HepG2 (cell line): ENCODE results near the gene CFAP99. TPM values are rescaled to one million over a fixed set of nuclear protein-coding genes. Genes with fewer than 3 reads are reported as not detected.

ENCODE experiments used
- ATAC-seq: fragments of 200-7000 bp; cut with Tn5 transposase; 3 replicates; pipeline ENCODE4 v1.9.1; 2020; ENCODE audit warnings: mild to moderate bottlenecking, moderate library complexity
- BruUV-seq: library from RNA; stranded (reverse); fragments of 400-500 nt; replicated peaks from 2 replicates; lab custom pipeline; 2021; lab: Mats Ljungman, UMichigan
- CTCF ChIA-PET: fragments of 300-600 bp; formaldehyde crosslinking; extraction: SDS; loops from one replicate; lab custom pipeline; 2021; ENCODE audit warnings: low total read pairs, inconsistent platforms, low intra/inter-chr PET ratio; lab: Yijun Ruan, JAX
- POLR2A ChIA-PET: fragments of 350-600 bp; sonication (Branson Sonifier 250); formaldehyde crosslinking; loops from one replicate; lab custom pipeline; 2020; ENCODE audit warnings: antibody characterized with exemption, inconsistent platforms; lab: Yijun Ruan, JAX
- DNase-seq: peaks from one replicate; pipeline ENCODE4 v3.0.0-alpha.2; 2015; ENCODE audit warnings: low spot score
- FAIRE-seq: peaks from 3 replicates; lab custom pipeline; 2011; peaks lifted over from hg19 to GRCh38; lab: Jason Lieb, UNC
- H2AFZ ChIP-seq: one replicate; pipeline ENCODE4 v1.6.1; 2011; ENCODE audit warnings: low read length, inconsistent platforms
- H3K27ac ChIP-seq: fragments of 300-600 bp; 3 replicates; pipeline ENCODE4 v1.8.0; 2011; ENCODE audit warnings: mixed run types, mild to moderate bottlenecking, mixed read lengths, low read length, inconsistent platforms; ENCODE audit not compliant: insufficient read depth; ENCODE audit errors: extremely low read length
- H3K27me3 ChIP-seq, 2 experiments: fragments of 200-600 bp in 1 of 2; 2 replicates in 1 of 2; 3 replicates in 1 of 2; pipeline versions ENCODE4 v1.6.0 to v1.8.0; 2011; ENCODE audit warnings: low read length in 2 of 2, mild to moderate bottlenecking in 2 of 2, moderate library complexity in 2 of 2, inconsistent platforms in 1 of 2; ENCODE audit not compliant: insufficient read depth in 2 of 2, control insufficient read depth in 1 of 2
- H3K36me3 ChIP-seq, 2 experiments: fragments of 200-600 bp in 1 of 2; replicated peaks in 1 of 2; 2 replicates in 1 of 2; 3 replicates in 1 of 2; pipeline versions ENCODE4 v1.5.1 to v1.8.0; 2011; ENCODE audit warnings: low read length in 2 of 2, inconsistent platforms in 1 of 2; ENCODE audit not compliant: insufficient read depth in 2 of 2, control insufficient read depth in 1 of 2
- H3K4me1 ChIP-seq: 2 replicates; pipeline ENCODE4 v1.5.1; 2012; ENCODE audit warnings: low read length, inconsistent platforms; ENCODE audit not compliant: insufficient read depth
- H3K4me2 ChIP-seq: 2 replicates; pipeline ENCODE4 v1.6.0; 2011; ENCODE audit warnings: low read depth, low read length, inconsistent platforms
- H3K4me3 ChIP-seq, 3 experiments: fragments of 200-600 bp in 1 of 3; sonication (generic), shearing (Covaris generic) in 1 of 3; replicated peaks in 1 of 3; 2 replicates each; pipeline ENCODE4 v1.5.1; 2011 to 2016; ENCODE audit warnings: low read length in 3 of 3, inconsistent platforms in 2 of 3, low read depth in 2 of 3, mild to moderate bottlenecking in 2 of 3, control low read depth in 1 of 3, mixed read lengths in 1 of 3; ENCODE audit not compliant: insufficient read depth in 1 of 3
- H3K79me2 ChIP-seq: one replicate; pipeline ENCODE4 v1.6.1; 2011; ENCODE audit warnings: low read length, inconsistent platforms; ENCODE audit not compliant: insufficient read depth
- H3K9ac ChIP-seq: 2 replicates; pipeline ENCODE4 v1.6.0; 2011; ENCODE audit warnings: mild to moderate bottlenecking, low read depth, low read length, inconsistent platforms; ENCODE audit not compliant: insufficient read depth
- H3K9me3 ChIP-seq: 2 replicates; pipeline ENCODE4 v1.5.1; 2012; ENCODE audit warnings: mild to moderate bottlenecking, low read length
- H4K20me1 ChIP-seq: 2 replicates; pipeline ENCODE4 v1.6.0; 2011; ENCODE audit warnings: inconsistent platforms, mild to moderate bottlenecking, low read length, moderate library complexity; ENCODE audit not compliant: insufficient read depth
- CENPBD1 ChIP-seq: sonication (generic); formaldehyde crosslinking; IDR thresholded peaks from 2 replicates; pipeline ENCODE4 v1.8.0; 2022; ENCODE audit warnings: missing genetic modification reagents, low read depth, mild to moderate bottlenecking, borderline replicate concordance
- GRHL1 ChIP-seq: sonication (generic); formaldehyde crosslinking; conservative IDR thresholded peaks from 2 replicates; pipeline ENCODE4 v1.8.0; 2022; ENCODE audit warnings: missing genetic modification reagents
- KAT7 ChIP-seq: IDR thresholded peaks from 2 replicates; pipeline ENCODE4 v1.6.1; 2018; ENCODE audit warnings: borderline replicate concordance, missing compliant biosample characterization
- POLR2A ChIP-seq, 2 experiments: IDR thresholded peaks; 2 replicates each; pipeline ENCODE4 v1.6.1; 2011; ENCODE audit warnings: low read depth in 2 of 2, low read length in 2 of 2, mild to moderate bottlenecking in 1 of 2, moderate library complexity in 1 of 2; ENCODE audit not compliant: insufficient read depth in 1 of 2
- RERE ChIP-seq: IDR thresholded peaks from 2 replicates; pipeline ENCODE4 v1.6.1; 2016; ENCODE audit warnings: low read depth, missing genetic modification reagents, missing compliant biosample characterization
- TSC22D2 ChIP-seq: sonication (generic); formaldehyde crosslinking; IDR thresholded peaks from 2 replicates; pipeline ENCODE4 v1.5.1; 2020; ENCODE audit warnings: missing genetic modification reagents, mild to moderate bottlenecking, borderline replicate concordance
- ZFP82 ChIP-seq: sonication (generic); formaldehyde crosslinking; IDR thresholded peaks from 2 replicates; pipeline ENCODE4 v1.5.1; 2020; ENCODE audit warnings: mild to moderate bottlenecking, missing genetic modification reagents, borderline replicate concordance
- ZFY ChIP-seq: sonication (generic); formaldehyde crosslinking; IDR thresholded peaks from 2 replicates; pipeline ENCODE4 v1.4.0; 2020; ENCODE audit warnings: missing genetic modification reagents
- ZNF318 ChIP-seq: sonication (generic); formaldehyde crosslinking; IDR thresholded peaks from 2 replicates; pipeline ENCODE4 v1.4.0; 2020; ENCODE audit warnings: mild to moderate bottlenecking, missing genetic modification reagents
- WGBS: methylation state at CpG from one replicate; pipeline ENCODE4 v1.1.6; 2017; ENCODE audit warnings: low lambda C conversion rate; 5-methylcytosine and 5-hydroxymethylcytosine counted together
- in situ Hi-C: cut with HindIII; loops from 2 replicates; pipeline ENCODE4 v1.10.0; 2017; ENCODE audit warnings: low pct_unique_long_range_greater_than_20kb; ENCODE audit not compliant: extremely low pct_ligation_motif_present
- intact Hi-C: fragments of 100-400 bp; cut with micrococcal nuclease; formaldehyde crosslinking; loops from one replicate; pipeline ENCODE4 v1.10.0; 2022; ENCODE audit not compliant: unreplicated experiment
- polyA plus RNA-seq, 8 experiments: library from polyadenylated mRNA; depleted of rRNA in 3 of 8; stranded (reverse) in 7 of 8; unstranded in 1 of 8; fragments of >200 nt; fragmentation: Illumina TruSeq in 4 of 8; extraction: Trizol in 4 of 8; gene quantifications; 2 replicates each; pipeline versions ENCODE4 v1.2.1 to v1.2.3, GENCODE V29; 2011 to 2016; ENCODE audit warnings: low read depth in 4 of 8, missing spikeins in 1 of 8, mixed read lengths in 1 of 8; ENCODE audit not compliant: insufficient read depth in 1 of 8
- total RNA-seq, 5 experiments: library from RNA; depleted of rRNA; stranded (reverse); fragments of >200 nt; fragmentation: Illumina TruSeq; extraction: Trizol; gene quantifications; 2 replicates each; pipeline ENCODE4 v1.2.3, GENCODE V29; 2016; ENCODE audit warnings: low read depth in 1 of 5

CFAP99 gene
- total and polyA plus RNA-seq, 2 of the 13 experiments (the other 11 are each of a cell fraction or from before 2014, with no cell fraction given), result not detected

- WGBS, result 0% methylated on average over 1 of the region's 5 CpGs
- H3K4me1 ChIP-seq, result no peaks in the 10 kb centered on the region
- no peaks in the 10 kb centered on the region for H3K79me2 ChIP-seq
- no peak overlapping the region for H3K4me3 ChIP-seq
- in situ Hi-C loops (no loop called here), intact Hi-C loops (no loop called here)
- no peak overlapping the region for H3K4me2 ChIP-seq
- no peak overlapping the region for H3K27ac ChIP-seq
- no TSS peak for BruUV-seq
- H3K36me3 ChIP-seq, result no peaks in the 10 kb centered on the region
- FAIRE-seq, result no peak
- H3K9me3 ChIP-seq, result no peaks in the 10 kb centered on the region
- no peak overlapping the region for H3K9ac ChIP-seq
- CTCF ChIA-PET, result no interaction called here
- H2AFZ ChIP-seq, result no peak overlapping the region
- ATAC-seq, result no peak
- POLR2A ChIA-PET, result no interaction called here
- H3K27me3 ChIP-seq, result peaks cover 11 to 58% of the 10 kb centered on the region in 2 experiments
- no peaks in the 10 kb centered on the region for H4K20me1 ChIP-seq
- no peak for DNase-seq
- TF ChIP-seq GRHL1 (CRISPR knock-in tag) (no peak), ZFP82 (no peak), RERE (CRISPR knock-in tag) (no peak), TSC22D2 (CRISPR knock-in tag) (no peak), CENPBD1 (CRISPR knock-in tag) (no peak), KAT7 (CRISPR knock-in tag) (no peak), ZNF318 (CRISPR knock-in tag) (no peak), ZFY (CRISPR knock-in tag) (no peak), POLR2A (IDR thresholded peaks at IDR 0.05; ENCODE audit: insufficient read depth in 1 of 2, low read depth in 2 of 2, low read length in 2 of 2) (no peak)
These were observed 35.0 kb upstream of the CFAP99 start for GRCh38 chr4:2383760-2384159.
